ENCODE measurements around the gene GABRR2.

- TF ChIP-seq, protein P1, sequence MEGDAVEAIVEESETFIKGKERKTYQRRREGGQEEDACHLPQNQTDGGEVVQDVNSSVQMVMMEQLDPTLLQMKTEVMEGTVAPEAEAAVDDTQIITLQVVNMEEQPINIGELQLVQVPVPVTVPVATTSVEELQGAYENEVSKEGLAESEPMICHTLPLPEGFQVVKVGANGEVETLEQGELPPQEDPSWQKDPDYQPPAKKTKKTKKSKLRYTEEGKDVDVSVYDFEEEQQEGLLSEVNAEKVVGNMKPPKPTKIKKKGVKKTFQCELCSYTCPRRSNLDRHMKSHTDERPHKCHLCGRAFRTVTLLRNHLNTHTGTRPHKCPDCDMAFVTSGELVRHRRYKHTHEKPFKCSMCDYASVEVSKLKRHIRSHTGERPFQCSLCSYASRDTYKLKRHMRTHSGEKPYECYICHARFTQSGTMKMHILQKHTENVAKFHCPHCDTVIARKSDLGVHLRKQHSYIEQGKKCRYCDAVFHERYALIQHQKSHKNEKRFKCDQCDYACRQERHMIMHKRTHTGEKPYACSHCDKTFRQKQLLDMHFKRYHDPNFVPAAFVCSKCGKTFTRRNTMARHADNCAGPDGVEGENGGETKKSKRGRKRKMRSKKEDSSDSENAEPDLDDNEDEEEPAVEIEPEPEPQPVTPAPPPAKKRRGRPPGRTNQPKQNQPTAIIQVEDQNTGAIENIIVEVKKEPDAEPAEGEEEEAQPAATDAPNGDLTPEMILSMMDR (conservative IDR thresholded peaks at IDR 0.05; ENCODE audit: low read depth, low read length) = no peak
- TF ChIP-seq BHLHE40 (IDR thresholded peaks at IDR 0.05; ENCODE audit: low read depth, low read length) = no peak
- TF ChIP-seq FOS (IDR thresholded peaks at IDR 0.05; ENCODE audit: low read depth, low read length) = no peak
- TF ChIP-seq POLR2A (IDR thresholded peaks at IDR 0.05; ENCODE audit: low read depth, low read length) = no peak
- TF ChIP-seq USF2 (IDR thresholded peaks at IDR 0.05; ENCODE audit: low read depth, low read length) = no peak
- TF ChIP-seq NFE2L2 (IDR thresholded peaks at IDR 0.05; ENCODE audit: low read depth, low read length) = no peak
- TF ChIP-seq MAFK (IDR thresholded peaks at IDR 0.05; ENCODE audit: low read depth, low read length) = no peak
- no peak for TF ChIP-seq CEBPB (IDR thresholded peaks at IDR 0.05; ENCODE audit: low read depth, low read length)
- no peak for TF ChIP-seq RAD21 (IDR thresholded peaks at IDR 0.05; ENCODE audit: low read length)
- TF ChIP-seq RCOR1 (IDR thresholded peaks at IDR 0.05; ENCODE audit: insufficient replicate concordance, low read length) = no peak
- no peak for TF ChIP-seq MAZ (IDR thresholded peaks at IDR 0.05; ENCODE audit: borderline replicate concordance, low read depth, low read length)
- TF ChIP-seq CHD1 (IDR thresholded peaks at IDR 0.05; ENCODE audit: low read depth, low read length) = no peak
- no peak for TF ChIP-seq ELK1 (IDR thresholded peaks at IDR 0.05; ENCODE audit: borderline replicate concordance, low read depth, low read length)
- TF ChIP-seq RFX5 (IDR thresholded peaks at IDR 0.05; ENCODE audit: low read depth, low read length) = no peak
Observed at GRCh38 chr6:89269981-89270380, 45.1 kb downstream of the GABRR2 start.

All from IMR-90 (cell line).